GM18858 (cell line): ENCODE data around the gene RBM26.
"Not testable (repeated sequence)": the region's sequence is repeated elsewhere in the genome, so short reads cannot be mapped to it uniquely, and the experiment has no call there.

Source experiments
- ATAC-seq: cut with Tn5 transposase; IDR thresholded peaks from one replicate; pipeline ENCODE4 v1.9.1; 2021; ENCODE audit not compliant: unreplicated experiment

Gene RBM26

GRCh38 chr13:79387853-79388252, 18.2 kb downstream of the RBM26 start:
- no peak for ATAC-seq

GRCh38 chr13:79386125-79386826, 19.8 kb downstream of the RBM26 start:
- ATAC-seq: peak; percentile 10

GRCh38 chr13:79385694-79386093, 20.4 kb downstream of the RBM26 start:
- peak; percentile 90 for ATAC-seq

- ATAC-seq: no peak
These were observed 21.9 kb downstream of the RBM26 start for GRCh38 chr13:79384022-79384610.

GRCh38 chr13:79382545-79383275, 23.3 kb downstream of the RBM26 start:
- ATAC-seq: peak; percentile 36

GRCh38 chr13:79380997-79381396, 25.1 kb downstream of the RBM26 start:
- ATAC-seq: no peak

- ATAC-seq: no peak
These were observed 26.8 kb downstream of the RBM26 start for GRCh38 chr13:79379274-79379673.

- no peak for ATAC-seq
These were observed 29.2 kb downstream of the RBM26 start for GRCh38 chr13:79376843-79377242.

GRCh38 chr13:79374578-79374977, 31.5 kb downstream of the RBM26 start:
- ATAC-seq: no peak

GRCh38 chr13:79373916-79374315, 32.1 kb downstream of the RBM26 start:
- ATAC-seq: no peak

GRCh38 chr13:79369226-79369625, 36.8 kb downstream of the RBM26 start:
- ATAC-seq: no peak

GRCh38 chr13:79365981-79366380, 40.1 kb downstream of the RBM26 start:
- ATAC-seq: no peak

- ATAC-seq: no peak
These were observed 44.8 kb downstream of the RBM26 start for GRCh38 chr13:79361299-79361698.

- ATAC-seq: peak; percentile 66
These were observed 46.0 kb downstream of the RBM26 start for GRCh38 chr13:79360095-79360494.

- no peak for ATAC-seq
These were observed 47.0 kb downstream of the RBM26 start for GRCh38 chr13:79359064-79359463.

- ATAC-seq: no peak
These were observed 51.8 kb downstream of the RBM26 start for GRCh38 chr13:79354285-79354684.

GRCh38 chr13:79353693-79354092, 52.4 kb downstream of the RBM26 start:
- ATAC-seq: no peak

- ATAC-seq: no peak
These were observed 53.9 kb downstream of the RBM26 start for GRCh38 chr13:79352107-79352506.

GRCh38 chr13:79349608-79350007, 56.4 kb downstream of the RBM26 start:
- not testable (repeated sequence) for ATAC-seq

- no peak for ATAC-seq
These were observed 57.0 kb downstream of the RBM26 start for GRCh38 chr13:79349011-79349410.

GRCh38 chr13:79346300-79346914, 59.6 kb downstream of the RBM26 start:
- no peak for ATAC-seq

- ATAC-seq: no peak
These were observed 64.9 kb downstream of the RBM26 start for GRCh38 chr13:79341202-79341601.
